A673 (cell line): ENCODE results near the gene TMBIM6.

Experiments
- CTCF ChIP-seq: fragments of 300-800, 200-600 bp; sonication (generic); conservative IDR thresholded peaks from 2 replicates; pipeline ENCODE4 v1.5.1; 2017; ENCODE audit warnings: low read depth, mild to moderate bottlenecking, antibody characterized with exemption, low read length, moderate library complexity, mixed read lengths
- EZH2 ChIP-seq: fragments of 200-600 bp; sonication (generic); IDR thresholded peaks from 2 replicates; pipeline ENCODE4 v1.6.1; 2017; ENCODE audit warnings: borderline replicate concordance, low read depth, mild to moderate bottlenecking, mixed read lengths, antibody characterized with exemption, low read length; ENCODE audit not compliant: poor library complexity, severe bottlenecking

- TF ChIP-seq CTCF, result no peak
- TF ChIP-seq EZH2, result no peak
Observed at GRCh38 chr12:49796155-49796554, 54.8 kb downstream of the TMBIM6 start.
